ENCODE measurements around the gene SLC27A2.
"Not testable (repeated sequence)": the region's sequence is repeated elsewhere in the genome, so short reads cannot be mapped to it uniquely, and the experiment has no call there.

- TF ChIP-seq EZH2 (IDR thresholded peaks at IDR 0.05); POLR2AphosphoS5 (IDR thresholded peaks at IDR 0.05; ENCODE audit: borderline replicate concordance, low read depth, low read length): not testable (repeated sequence)
Measured at GRCh38 chr15:50132251-50132984, 49.6 kb upstream of the SLC27A2 start.
